Measurements from ENCODE around the gene SPTBN4.

Gene SPTBN4

DNA sequence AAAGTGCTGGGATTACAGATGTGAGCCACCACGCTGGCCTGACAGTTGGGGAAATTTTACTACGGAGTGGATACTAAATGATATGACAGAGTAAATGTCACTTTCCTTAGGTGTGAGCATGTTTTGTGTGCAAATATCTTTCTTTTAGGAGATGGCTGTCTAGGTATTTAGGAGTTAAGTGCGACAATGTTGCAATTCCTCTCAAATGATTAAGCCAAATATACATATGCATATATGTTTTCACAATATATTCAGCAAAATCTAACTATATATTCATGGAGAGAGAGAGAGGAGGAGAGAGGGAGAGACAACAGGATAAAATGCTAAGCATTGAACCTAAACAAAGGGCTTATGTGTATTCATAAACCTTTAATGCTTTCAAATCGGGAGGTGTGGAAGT is 17.3 kb upstream of the SPTBN4 start:
- TF ChIP-seq, protein P1, sequence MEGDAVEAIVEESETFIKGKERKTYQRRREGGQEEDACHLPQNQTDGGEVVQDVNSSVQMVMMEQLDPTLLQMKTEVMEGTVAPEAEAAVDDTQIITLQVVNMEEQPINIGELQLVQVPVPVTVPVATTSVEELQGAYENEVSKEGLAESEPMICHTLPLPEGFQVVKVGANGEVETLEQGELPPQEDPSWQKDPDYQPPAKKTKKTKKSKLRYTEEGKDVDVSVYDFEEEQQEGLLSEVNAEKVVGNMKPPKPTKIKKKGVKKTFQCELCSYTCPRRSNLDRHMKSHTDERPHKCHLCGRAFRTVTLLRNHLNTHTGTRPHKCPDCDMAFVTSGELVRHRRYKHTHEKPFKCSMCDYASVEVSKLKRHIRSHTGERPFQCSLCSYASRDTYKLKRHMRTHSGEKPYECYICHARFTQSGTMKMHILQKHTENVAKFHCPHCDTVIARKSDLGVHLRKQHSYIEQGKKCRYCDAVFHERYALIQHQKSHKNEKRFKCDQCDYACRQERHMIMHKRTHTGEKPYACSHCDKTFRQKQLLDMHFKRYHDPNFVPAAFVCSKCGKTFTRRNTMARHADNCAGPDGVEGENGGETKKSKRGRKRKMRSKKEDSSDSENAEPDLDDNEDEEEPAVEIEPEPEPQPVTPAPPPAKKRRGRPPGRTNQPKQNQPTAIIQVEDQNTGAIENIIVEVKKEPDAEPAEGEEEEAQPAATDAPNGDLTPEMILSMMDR (IDR thresholded peaks at IDR 0.05; ENCODE audit: insufficient read depth, low read length): no peak
- TF ChIP-seq SPI1 (IDR thresholded peaks at IDR 0.05; ENCODE audit: borderline replicate concordance, low read depth) (no peak), POLR2AphosphoS5 (IDR thresholded peaks at IDR 0.05; ENCODE audit: low read depth) (no peak), GABPA (IDR thresholded peaks at IDR 0.05; ENCODE audit: low read depth) (no peak)
- TF ChIP-seq, protein P2, sequence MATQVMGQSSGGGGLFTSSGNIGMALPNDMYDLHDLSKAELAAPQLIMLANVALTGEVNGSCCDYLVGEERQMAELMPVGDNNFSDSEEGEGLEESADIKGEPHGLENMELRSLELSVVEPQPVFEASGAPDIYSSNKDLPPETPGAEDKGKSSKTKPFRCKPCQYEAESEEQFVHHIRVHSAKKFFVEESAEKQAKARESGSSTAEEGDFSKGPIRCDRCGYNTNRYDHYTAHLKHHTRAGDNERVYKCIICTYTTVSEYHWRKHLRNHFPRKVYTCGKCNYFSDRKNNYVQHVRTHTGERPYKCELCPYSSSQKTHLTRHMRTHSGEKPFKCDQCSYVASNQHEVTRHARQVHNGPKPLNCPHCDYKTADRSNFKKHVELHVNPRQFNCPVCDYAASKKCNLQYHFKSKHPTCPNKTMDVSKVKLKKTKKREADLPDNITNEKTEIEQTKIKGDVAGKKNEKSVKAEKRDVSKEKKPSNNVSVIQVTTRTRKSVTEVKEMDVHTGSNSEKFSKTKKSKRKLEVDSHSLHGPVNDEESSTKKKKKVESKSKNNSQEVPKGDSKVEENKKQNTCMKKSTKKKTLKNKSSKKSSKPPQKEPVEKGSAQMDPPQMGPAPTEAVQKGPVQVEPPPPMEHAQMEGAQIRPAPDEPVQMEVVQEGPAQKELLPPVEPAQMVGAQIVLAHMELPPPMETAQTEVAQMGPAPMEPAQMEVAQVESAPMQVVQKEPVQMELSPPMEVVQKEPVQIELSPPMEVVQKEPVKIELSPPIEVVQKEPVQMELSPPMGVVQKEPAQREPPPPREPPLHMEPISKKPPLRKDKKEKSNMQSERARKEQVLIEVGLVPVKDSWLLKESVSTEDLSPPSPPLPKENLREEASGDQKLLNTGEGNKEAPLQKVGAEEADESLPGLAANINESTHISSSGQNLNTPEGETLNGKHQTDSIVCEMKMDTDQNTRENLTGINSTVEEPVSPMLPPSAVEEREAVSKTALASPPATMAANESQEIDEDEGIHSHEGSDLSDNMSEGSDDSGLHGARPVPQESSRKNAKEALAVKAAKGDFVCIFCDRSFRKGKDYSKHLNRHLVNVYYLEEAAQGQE (IDR thresholded peaks at IDR 0.05; ENCODE audit: insufficient replicate concordance, low read depth): no peak
- no peak overlapping the region for H3K4me3 ChIP-seq (replicated peaks; ENCODE audit: insufficient read depth, low read length)
- no peak overlapping the region for H3K27ac ChIP-seq (replicated peaks)
- DNase-seq (ENCODE audit: low read depth in 1 of 2, low spot score in 1 of 2): no peak
- no peaks in the 10 kb centered on the region for H3K27me3 ChIP-seq (ENCODE audit: insufficient read depth, poor library complexity, severe bottlenecking)

DNA sequence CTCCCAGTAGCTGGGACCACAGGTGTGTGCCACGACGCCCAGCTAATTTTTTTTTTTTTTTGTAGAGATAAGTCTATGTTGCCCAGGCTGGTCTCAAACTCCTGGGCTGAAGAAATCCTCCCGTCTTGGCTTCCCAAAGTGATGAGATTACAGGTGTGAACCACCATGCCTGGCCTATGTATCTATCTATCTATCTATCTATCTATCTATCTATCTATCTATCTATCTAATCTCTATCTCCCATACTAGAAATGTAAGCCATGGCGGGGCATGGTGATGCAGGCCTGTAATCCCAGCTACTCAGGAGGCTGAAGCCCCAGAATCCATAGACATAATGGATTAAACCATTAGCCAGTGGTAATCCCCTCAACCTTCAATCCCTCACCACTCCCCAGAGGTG is 16.1 kb upstream of the SPTBN4 start:
- H3K27me3 ChIP-seq (ENCODE audit: insufficient read depth, poor library complexity, severe bottlenecking): no peaks in the 10 kb centered on the region
- H3K27ac ChIP-seq (replicated peaks): no peak overlapping the region
- TF ChIP-seq GABPA (IDR thresholded peaks at IDR 0.05; ENCODE audit: low read depth) (no peak), POLR2AphosphoS5 (IDR thresholded peaks at IDR 0.05; ENCODE audit: low read depth) (no peak), SPI1 (IDR thresholded peaks at IDR 0.05; ENCODE audit: borderline replicate concordance, low read depth) (no peak)
- TF ChIP-seq, protein P2 (IDR thresholded peaks at IDR 0.05; ENCODE audit: insufficient replicate concordance, low read depth): no peak
- TF ChIP-seq, protein P1 (IDR thresholded peaks at IDR 0.05; ENCODE audit: insufficient read depth, low read length): no peak
- H3K4me3 ChIP-seq (replicated peaks; ENCODE audit: insufficient read depth, low read length): no peak overlapping the region
- DNase-seq (ENCODE audit: low read depth in 1 of 2, low spot score in 1 of 2): no peak

DNA sequence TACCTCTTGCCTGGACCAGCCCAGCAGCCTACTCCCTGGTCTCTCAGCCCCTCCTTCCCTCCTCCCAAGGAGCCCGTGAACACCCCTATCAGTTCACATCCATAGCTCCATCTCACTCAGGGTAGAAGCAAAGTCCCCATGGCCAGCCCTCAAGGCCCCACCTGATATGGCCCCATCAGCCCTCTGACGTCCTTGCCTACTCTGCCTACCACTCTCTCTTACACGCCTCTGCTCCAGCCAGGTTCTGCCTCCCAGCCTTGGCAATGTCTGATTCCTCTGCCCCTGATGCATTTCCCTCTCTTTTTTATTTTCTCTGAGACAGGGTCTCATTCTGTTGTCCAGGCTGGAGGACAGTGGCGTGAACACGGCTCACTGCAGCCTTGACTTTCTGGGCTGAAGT is 14.8 kb upstream of the SPTBN4 start:
- no peak for DNase-seq (ENCODE audit: low read depth in 1 of 2, low spot score in 1 of 2)
- H3K27me3 ChIP-seq (ENCODE audit: insufficient read depth, poor library complexity, severe bottlenecking): no peaks in the 10 kb centered on the region
- no peak overlapping the region for H3K4me3 ChIP-seq (replicated peaks; ENCODE audit: insufficient read depth, low read length)
- no peak for TF ChIP-seq POLR2AphosphoS5 (IDR thresholded peaks at IDR 0.05; ENCODE audit: low read depth)
- TF ChIP-seq GABPA (IDR thresholded peaks at IDR 0.05; ENCODE audit: low read depth): no peak
- TF ChIP-seq, protein P1 (IDR thresholded peaks at IDR 0.05; ENCODE audit: insufficient read depth, low read length): no peak
- TF ChIP-seq, protein P2 (IDR thresholded peaks at IDR 0.05; ENCODE audit: insufficient replicate concordance, low read depth): no peak
- TF ChIP-seq SPI1 (IDR thresholded peaks at IDR 0.05; ENCODE audit: borderline replicate concordance, low read depth): no peak
- no peak overlapping the region for H3K27ac ChIP-seq (replicated peaks)
